ENCODE measurements around the gene ANKRD36.
"Not testable (repeated sequence)": the region's sequence is repeated elsewhere in the genome, so short reads cannot be mapped to it uniquely, and the experiment has no call there.

The ANKRD36 gene
- 27.1 to 282 (median 112) reads per million in 3 experiments for total RNA-seq

DNA sequence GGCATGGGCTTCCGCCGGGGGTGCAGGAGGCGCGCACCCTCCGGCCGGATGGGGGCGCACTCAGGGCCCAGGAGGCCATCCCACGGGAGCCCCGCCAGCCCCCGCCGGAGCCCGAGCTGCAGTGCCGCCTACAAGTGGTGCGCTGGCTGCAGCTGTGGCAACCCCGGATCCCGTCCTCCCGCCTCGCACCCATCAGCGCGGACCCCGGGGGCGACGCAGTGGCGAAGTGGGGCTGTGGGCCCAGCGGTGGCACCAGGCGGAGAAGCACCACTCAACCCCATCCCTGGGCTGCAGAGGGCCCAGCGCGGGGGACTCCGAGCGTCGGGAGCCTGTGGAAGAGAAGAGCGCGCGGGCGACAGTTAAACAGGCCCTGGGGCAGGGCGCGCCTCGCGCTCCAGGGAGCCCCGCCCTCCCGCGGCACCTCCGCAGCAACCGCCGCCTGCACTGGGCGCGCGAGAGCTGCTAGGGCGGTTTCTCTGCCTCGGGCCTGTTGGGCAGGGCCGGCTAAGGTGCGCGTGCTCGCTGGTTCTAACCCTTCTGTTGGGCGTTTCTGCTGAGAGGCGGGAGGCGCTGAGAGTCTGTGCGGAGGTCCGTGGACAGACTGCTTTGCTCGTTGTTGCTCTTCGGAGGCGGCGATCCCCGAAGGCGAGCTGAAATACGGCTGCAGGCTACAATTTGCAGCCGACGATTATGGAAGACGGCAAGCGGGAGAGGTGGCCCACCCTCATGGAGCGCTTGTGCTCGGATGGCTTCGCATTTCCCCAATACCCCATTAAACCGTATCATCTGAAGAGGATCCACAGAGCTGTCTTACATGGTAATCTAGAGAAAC lies at the start of gene ANKRD36:
Gene ANKRD36, plus strand, starts transcription at position 104 of the 832 bp plus-strand sequence. Its CDS starts 587 bp downstream, at position 691.
- peak; percentile 82 for DNase-seq

DNA sequence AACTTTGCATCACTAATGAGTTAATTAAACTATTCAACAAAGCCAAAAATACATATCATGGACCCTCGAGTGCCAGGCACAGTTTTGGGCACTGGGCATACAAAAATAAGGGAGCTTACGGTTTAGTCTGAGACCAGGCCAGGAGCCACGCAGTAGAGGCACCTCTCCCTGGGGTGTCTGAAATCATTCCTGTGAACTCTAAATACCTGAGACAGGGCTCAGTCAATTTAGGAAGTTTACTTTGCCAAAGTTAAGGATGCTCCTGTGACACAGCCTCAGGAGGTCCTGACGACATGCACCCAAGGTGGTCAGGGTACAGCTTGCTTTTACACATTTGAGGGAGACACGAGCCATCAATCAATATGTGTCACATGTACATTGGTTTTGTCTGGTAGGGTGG lies 46.9 kb upstream of the ANKRD36 start:
- not testable (repeated sequence) for DNase-seq

DNA sequence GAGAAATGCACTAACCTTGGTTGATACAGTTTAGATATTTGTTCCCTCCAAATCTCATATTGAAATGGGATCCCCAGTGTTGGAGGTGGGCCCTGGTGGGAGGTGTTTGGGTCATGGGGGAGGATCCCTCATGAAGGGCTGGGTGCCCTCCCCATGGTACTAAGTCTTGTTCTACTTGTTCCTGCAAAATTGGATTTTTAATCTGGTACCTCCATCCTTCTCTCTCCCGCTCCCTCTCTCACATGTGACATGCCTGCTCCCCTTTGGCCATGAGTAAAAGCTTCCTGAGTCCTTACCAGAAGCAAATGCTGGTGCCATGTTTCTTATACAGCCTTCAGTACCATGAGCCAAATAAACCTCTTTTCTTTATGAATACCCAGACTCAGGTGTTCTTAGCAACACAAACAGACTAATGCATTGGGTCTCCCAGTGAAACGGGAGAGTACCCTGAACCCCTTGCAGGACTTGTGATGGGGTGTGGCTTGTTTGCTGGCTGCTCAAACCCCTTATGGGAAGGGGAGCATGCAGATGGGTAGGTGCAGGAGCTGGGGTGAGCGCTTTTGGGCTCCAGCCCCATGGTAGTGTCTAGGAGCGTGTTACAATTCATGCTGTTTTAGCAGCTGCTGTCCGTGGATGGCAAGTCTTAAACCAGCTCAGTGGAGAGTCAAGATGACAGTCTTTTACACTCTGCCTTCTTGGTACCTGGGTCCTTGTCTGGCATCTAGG lies 45.5 kb upstream of the ANKRD36 start:
- DNase-seq = no peak

DNA sequence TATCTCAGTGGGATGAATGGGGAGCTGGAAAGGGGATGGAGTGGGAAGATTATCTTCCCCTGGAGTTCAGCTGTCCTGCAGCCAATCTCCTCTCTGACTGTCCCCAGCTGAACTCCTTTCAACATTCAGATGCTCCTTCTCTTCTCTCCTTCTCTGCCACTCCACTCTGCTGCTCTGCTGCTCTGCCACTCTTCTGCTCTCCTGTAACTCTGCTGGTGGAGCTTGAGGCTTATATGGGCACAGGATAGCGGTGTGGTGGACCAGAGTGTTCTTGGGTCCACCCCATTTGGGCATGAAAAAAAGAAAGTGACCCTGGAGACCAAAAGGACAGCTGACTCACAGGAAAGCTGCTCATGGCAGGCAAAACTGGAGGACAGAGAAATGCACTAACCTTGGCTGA lies 44.9 kb upstream of the ANKRD36 start:
- DNase-seq = no peak

DNA sequence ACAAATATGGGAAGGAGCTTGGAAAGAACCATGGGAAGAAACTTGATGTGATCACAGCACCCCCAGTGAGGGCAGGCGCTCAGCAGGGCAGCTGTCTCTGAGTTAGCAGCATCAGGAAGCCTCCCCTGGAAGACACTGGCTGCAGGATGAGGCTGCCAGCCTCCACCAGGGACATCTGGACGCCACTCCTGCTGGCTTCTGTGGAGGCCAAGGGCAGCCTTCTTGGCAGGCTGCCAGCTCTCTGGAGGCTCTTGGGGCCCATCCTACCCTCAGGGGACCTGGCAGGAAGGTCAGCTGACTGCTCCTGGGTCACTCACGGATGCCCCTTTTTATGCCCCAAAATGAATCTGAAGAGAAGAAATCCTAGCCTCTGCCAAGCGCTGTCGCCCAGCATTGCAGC lies 44.2 kb upstream of the ANKRD36 start:
- not testable (repeated sequence) for DNase-seq

DNA sequence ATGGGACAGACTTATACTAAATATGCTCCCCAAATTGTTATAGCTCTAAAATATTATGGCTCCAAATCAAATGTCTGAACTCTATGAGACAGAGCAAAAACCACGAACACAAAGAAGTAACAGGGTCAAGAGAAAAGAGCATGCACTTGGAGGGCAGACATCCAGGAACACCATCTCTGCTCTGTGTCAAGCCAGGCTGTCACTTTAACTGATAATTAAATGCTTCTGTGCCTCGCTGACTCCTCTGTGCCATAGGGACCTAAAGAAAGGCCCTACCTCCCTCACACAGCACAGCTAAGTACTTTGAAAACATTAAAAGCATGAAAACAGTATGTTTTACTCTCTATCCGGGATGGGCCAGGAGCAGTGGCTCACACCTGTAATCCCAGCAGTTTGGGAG lies 42.0 kb upstream of the ANKRD36 start:
- not testable (repeated sequence) for DNase-seq

DNA sequence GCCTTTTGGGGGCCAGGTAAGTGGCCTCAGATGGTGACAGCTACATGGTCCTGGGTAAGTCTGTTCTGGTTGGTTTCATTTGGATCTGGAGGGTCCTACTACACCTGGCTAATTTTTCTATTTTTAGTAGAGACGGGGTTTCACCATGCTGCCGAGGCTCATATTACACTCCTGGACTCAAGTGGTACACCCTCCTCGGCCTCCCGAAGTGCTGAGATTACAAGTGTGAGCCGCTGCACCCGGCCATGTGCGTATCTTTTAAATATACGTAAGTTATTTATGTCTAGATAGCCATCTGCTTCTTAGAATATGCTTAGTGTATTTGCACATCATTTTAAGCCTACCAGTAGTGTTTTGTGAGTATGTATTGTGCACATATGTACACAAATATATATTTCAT lies 35.7 kb upstream of the ANKRD36 start:
- not testable (repeated sequence) for DNase-seq

DNA sequence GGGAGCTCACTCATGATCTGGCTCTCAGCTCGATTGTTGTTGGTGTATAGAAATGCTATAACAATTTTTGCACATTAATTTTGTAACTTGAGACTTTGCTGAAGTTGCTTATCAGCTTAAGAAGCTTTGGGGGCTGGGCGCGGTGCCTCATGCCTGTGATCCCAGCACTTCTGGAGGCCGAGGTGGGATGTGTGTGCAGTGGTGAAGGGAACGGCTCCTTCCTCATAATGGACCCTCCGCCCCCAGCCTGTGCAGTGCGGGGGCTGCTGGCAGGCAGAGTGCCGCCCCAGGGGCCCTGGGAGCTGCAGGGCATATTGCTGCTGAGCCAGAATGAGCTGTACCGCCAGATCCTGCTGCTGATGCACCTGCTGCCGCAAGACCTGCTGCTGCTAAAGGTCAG lies 32.1 kb upstream of the ANKRD36 start:
- DNase-seq = not testable (repeated sequence)

DNA sequence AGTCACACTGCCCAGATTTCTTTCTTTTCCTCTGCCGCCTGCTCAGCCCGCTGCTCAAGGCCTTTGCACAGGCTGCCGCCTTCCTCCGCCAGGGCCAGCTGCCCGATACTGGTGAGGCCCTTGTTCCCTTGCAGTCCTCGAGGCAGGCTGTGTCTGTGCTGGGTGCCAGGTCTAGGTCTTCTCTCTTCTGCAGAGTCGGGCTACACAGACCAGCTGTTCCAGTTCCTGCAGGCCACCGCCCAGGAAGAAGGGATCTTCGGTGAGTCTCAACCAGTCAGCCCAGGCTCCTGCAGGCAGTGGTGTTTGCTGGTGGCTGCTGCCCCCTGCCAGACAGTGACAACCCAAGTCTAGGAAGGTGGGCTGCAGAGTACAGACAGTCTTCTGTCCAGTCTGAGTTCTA lies 30.7 kb upstream of the ANKRD36 start:
- DNase-seq = not testable (repeated sequence)

DNA sequence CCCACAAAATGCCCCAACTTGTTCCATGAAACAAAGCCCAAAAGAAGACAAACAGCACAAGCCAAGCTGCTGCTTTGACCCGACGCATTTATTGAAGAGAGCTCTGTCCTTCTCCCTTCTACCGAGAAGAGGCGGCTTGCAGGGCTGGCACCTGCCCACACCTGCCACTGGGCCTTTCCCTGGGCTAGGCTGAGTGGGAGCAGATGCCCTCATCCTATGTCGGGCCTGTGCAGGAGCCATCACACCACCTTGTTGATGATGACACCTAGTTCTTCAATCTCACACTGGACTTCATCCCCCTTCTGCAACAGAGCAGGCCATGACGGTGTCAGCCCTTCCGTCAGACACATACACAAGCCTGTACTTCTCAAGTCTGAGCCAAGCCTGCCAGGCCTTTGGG lies 29.4 kb upstream of the ANKRD36 start:
- not testable (repeated sequence) for DNase-seq

DNA sequence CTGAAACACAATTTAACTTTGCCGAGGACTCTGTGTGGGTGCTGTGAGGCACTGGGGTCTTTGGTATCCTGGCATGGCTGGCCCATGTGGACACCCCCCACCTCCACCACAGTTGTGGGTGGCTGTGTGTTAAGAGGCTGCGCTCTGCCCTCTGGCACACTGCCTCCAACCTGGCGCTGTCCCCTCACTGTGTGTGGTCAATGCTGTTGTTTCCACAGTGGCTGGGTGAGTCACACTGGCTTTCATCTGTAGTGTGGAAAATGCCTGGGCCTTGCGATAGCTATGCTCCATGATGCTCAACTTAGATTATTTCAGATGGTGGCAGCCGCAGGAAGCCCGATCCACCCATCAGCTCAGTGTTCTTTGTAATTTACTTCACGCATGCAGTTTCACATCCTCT lies 27.9 kb upstream of the ANKRD36 start:
- not testable (repeated sequence) for DNase-seq

DNA sequence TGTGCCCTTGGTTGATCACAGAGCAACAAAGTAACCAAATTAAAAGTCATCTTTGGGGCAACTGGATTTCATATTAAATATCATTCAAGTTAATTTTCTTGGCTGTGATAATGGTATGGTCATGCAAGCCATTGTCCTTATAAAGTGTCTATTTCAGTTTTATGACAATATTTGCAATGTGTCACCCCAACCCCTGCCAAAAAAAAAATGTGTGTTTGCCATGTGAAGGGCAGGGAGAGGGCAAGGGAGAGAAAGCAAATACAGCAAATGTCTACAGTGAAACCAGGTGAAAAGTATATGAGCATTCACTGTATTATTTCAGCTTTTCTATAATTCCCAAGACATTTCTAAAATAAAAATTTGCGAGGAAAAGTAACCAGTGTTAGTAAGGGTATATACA lies 24.2 kb upstream of the ANKRD36 start:
- DNase-seq = not testable (repeated sequence)

DNA sequence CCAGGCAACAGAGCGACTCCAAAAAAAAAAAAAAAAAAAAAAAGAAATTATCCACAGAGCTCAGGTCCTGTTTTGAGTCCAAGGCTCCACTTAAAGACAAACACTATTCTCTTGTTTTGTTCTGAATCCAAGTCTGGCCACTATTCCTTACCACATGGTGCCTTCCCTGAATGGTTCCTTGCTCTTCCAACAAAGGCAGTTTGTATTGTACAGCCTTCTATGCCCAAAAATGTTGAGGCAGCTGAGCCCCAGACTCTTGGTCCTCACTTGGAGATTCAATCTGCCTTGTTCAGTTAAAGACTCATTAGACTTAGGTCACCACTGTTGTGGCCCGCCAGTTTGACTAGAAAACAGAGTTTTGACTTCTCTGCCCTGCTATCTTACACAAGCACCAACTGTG lies 20.0 kb upstream of the ANKRD36 start:
- not testable (repeated sequence) for DNase-seq

DNA sequence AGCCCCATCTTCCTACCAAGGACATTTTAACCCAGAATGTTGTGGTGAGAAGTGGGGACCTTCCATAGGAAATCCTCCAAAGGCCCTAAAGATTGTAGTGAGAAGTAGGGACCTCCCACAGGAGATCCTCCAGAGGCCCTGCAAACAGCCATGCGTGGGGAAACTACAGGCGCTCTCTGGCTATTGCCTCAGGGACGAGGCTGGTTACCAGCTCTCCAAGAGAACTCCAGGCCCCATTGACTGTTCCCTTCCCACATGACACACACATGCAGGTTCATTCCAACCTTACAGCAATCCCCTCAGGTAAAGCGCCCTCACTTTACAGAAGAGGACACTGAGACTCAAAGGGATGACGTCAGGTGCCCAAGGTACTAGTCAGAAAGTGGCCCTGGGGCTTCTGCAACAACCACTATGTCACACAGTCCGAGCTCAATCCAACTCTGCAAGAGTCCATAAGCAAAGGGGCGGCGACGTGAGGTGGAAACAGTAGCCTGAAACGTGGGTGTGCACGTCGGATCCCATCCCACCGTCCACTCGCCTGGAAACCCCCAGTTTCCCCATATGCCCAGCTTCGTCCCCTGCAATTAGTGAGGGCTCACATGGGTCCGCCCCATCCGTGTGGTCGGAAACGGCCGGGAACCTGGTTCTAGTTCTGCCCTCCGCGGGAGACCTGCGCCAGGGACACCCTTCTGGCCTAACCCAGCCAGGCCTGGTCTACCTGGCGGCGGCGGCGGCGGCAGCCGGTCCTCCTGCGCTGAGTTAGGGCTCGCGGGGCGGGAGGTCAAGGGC lies 18.8 kb upstream of the ANKRD36 start:
- DNase-seq = not testable (repeated sequence)

DNA sequence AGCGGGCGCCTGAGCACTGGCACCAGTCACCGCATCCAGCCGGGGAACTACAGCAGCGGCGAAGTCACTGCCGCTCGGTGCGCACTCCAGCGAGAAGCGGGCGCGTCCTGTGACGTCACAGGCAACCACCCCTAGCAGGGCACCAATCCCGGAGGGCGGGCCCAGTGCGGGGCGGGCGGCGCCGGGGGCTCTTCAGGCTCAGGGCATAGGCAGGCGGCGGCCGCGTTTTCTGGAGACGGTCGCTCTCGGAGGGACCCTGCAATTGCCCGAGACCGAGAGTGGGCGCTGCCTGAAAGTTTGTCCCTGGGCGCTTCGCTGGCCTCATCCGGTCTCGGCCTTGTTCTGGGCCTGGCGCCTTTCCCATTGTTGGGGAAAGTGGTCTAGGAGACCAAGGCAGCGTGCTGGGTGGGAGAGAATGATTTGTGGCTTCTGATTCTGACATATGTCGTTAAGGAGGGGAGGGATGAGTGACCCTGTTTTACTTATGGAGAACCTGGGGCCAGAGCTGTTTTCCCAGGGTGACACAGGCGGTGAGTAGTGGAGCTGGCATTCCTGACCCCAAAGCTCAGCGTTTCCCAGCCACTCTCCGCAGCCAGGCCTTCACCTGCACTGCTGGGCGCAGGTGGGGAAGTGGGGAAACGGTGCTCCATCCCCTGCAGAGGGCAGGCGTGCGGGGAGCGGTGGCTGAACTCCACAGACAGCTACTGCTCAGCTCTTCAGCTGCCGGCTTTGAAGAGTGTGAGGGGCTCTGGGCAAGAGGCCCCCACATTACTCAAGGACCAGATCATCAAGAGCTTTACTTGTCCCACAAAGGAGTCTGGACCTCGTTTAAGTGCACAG lies 18.0 kb upstream of the ANKRD36 start, which contains the start of gene FAHD2B:
Gene FAHD2B, minus strand, starts transcription at position 111 of the 840 bp plus-strand sequence. CDS start 3,176 bp downstream, outside the sequence.
- peak; percentile 74 for DNase-seq

DNA sequence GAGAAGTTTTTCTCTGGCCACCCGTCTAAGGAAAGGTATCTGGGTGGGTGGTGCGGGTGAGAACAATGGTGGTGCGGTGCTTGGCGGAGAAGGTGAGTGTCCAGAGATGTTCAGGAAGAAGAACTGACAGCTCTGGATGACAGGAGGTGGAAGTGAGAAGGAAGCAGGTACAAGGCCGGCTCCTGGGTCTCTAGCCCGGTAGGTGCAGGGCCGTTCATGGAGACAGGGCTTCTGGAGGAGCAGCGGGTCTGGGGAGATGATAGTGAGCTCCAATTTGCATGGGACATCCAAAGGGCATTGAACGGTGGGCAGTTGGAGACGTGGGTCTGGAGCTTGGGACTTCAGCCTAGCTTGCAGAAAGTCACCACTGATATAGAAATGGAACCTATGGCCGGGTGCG lies 17.3 kb upstream of the ANKRD36 start:
- no peak for DNase-seq

DNA sequence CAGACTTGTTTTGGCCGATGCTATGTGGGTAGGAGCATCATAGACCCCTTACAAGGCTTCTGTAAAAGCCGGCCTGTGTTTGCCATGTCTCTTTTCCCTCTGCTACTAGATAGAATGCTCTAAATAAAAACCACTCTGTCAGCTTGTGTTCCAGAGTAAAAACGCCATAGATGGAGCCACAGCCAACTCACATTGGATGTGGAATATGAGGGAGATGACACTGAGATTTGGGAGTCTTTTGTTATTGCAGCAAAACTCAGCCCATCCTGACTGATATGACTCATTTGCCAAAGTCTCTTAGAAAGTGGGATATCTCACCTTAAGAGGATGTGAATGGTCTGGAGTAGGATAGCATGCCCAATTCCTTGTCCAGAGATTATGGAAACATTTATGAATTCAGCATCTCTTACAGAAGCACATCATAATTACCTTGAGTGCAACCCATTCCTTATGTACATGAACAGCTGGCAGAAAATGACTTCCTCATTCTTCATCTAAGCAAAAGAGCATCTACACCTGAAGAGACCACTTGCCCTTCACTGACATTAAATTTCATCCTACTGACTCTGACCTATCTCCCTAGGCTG lies 14.1 kb upstream of the ANKRD36 start:
- not testable (repeated sequence) for DNase-seq

DNA sequence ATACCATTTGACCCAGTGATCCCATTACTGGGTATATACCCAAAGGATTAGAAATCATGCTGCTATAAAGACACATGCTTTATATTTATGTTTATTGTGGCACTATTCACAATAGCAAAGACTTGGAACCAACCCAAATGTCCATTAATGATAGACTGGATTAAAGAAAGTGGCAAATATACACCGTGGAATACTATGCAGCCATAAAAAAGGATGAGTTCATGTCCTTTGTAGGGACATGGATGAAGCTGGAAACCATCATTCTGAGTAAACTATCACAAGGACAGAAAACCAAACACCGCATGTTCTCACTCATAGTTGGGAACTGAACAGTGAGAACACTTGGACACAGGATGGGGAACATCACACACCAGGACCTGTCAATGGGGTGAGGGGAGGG lies 6.1 kb upstream of the ANKRD36 start:
- DNase-seq = not testable (repeated sequence)

DNA sequence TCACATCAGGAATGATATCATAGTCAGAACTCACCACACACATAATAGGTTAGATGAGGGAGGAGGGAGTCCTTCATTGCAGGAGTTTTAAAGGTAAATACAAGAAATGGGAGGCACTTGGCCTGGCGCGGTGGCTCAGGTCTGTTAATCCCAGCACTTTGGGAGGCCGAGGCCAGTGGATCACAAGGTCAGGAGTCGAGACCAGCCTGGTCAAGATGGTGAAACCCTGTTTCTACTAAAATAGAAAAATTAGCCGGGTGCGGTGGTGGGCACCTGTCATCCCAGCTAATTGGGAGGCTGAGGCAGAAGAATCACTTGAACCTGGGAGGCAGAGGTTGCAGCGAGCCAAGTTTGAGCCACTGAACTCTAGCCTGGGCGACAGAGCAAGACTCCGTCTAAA lies 1.7 kb upstream of the ANKRD36 start:
- not testable (repeated sequence) for DNase-seq

DNA sequence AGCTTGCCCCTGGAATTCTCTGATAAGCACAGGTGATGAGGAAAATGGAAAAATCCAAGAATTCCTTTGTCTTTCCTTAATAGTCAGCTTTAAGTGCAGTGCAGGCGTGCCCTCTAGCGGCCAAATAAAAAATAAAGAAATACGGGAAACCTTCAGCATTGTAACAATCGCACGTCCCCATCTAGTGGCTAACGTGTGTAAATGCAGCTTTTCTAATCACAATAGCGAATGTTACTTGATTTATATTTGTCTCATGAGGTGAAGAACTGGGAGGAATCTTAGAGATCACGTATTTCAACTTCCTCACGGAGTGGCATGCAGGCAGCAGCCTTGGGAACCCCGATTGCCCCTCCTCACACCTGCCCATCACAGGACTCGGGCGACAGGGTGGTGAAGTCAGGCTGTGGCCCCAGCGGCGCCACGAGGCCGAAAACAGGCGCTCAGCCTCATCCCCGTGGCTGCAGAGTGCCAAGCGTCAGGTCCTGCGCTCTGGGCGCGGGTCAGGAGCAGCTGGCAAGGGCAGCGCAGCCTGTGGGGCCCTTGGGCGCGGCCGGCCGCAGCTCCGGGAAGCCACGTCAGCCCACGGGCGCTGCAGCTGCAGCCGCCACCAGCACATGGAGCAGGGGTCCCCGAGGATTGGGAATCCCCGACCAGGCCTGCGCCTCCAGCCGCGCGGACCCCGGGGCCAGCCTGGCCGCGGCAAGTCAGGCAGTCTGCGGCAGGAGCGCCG lies 468 bp upstream of the ANKRD36 start:
- DNase-seq = peak; percentile 69

DNA sequence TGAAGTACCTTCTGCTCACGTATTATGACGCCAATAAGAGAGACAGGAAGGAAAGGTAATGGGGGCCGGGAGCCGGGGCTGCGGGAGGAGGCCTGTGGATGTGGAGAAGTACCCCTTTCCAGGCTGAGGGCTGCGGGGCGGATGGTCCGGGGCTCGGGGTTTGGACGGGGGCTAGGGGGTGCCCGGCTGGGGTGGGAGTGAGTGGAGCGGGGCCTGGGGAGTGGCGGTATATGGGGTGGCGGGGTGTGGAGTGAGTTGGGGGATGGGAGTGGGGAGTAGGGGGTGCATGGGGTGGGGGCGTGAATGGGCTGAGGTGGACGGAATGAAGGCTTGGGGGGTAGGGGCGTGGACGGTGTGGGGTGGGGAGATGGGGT lies 916 bp downstream of the ANKRD36 start:
- not testable (repeated sequence) for DNase-seq

Measured in central memory CD4-positive, alpha-beta T cell (primary cell).